Activated CD4-positive, alpha-beta memory T cell treated with anti-CD3 and anti-CD28 coated beads for 36 hours (primary cell): Measurements from ENCODE around the gene RPUSD3. TPM values are rescaled to one million over a fixed set of nuclear protein-coding genes. Genes with fewer than 3 reads are reported as not detected.

Experiments used
- CTCF ChIA-PET: fragments of 350-600 bp; sonication (Branson Sonifier 250); formaldehyde crosslinking; loops from one replicate; lab custom pipeline; 2021; ENCODE audit warnings: antibody characterized with exemption, inconsistent platforms; lab: Charles Lee
- POLR2A ChIA-PET: fragments of 350-600 bp; sonication (Branson Sonifier 250); formaldehyde crosslinking; loops from one replicate; lab custom pipeline; 2021; ENCODE audit warnings: antibody characterized with exemption; lab: Charles Lee
- DNase-seq: peaks from one replicate; pipeline ENCODE4 v3.0.0-alpha.2; 2020
- H3K27ac Mint-ChIP-seq: one replicate; pipeline ENCODE4 v1.8.0; 2021; ENCODE audit warnings: mixed read lengths
- H3K27me3 Mint-ChIP-seq: one replicate; pipeline ENCODE4 v1.8.0; 2021; ENCODE audit warnings: mixed read lengths
- H3K36me3 Mint-ChIP-seq: one replicate; pipeline ENCODE4 v1.8.0; 2021; ENCODE audit warnings: mixed read lengths
- H3K4me1 Mint-ChIP-seq: one replicate; pipeline ENCODE4 v1.8.0; 2021; ENCODE audit warnings: low read depth, mixed read lengths
- H3K4me3 Mint-ChIP-seq: one replicate; pipeline ENCODE4 v1.8.0; 2021; ENCODE audit warnings: mild to moderate bottlenecking, mixed read lengths
- H3K9me3 Mint-ChIP-seq: one replicate; pipeline ENCODE4 v1.8.0; 2021; ENCODE audit warnings: mixed read lengths
- intact Hi-C: fragments of 100-400 bp; cut with micrococcal nuclease; formaldehyde crosslinking; loops from one replicate; pipeline ENCODE4 v1.15.1; 2023
- total RNA-seq, 2 experiments: library from RNA; stranded (reverse); gene quantifications; one replicate each; pipeline ENCODE4 v1.2.3, GENCODE V29; 2021

RPUSD3 gene, protein sequence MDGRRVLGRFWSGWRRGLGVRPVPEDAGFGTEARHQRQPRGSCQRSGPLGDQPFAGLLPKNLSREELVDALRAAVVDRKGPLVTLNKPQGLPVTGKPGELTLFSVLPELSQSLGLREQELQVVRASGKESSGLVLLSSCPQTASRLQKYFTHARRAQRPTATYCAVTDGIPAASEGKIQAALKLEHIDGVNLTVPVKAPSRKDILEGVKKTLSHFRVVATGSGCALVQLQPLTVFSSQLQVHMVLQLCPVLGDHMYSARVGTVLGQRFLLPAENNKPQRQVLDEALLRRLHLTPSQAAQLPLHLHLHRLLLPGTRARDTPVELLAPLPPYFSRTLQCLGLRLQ
- 10 to 100 TPM; 79.0 to 80.8 TPM for total RNA-seq

DNA sequence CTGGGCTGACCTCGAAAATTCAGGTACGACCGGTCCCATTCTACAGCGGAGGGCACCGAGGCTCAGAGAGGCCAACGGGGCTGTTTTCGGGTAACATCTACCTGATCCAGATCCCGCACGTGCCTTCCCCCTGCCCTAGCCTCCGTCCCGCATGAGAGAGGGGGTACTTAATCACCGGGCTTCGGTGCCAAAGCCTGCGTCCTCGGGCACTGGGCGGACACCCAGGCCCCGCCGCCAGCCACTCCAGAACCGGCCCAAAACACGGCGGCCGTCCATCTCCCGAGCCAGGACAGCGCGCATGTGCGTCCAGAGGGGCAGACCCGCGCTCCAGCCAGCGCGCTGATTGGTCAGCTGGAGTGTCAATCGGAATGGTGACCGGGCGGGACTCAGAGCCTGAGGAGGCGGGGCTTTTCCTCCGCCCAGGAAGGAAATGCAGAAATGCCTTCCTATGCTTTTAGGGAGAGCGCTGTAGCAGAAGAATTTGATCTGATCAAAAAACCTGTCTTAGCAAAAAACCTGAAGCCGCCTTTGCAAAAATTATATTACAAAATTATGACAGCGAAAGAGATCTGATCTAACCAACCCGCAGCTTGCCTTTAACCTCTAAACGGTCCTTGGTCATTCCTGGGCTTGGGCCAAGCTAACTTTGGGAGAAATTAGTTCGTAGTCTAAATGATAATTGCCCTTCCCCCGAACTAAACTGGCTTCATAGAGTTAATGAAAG lies at the start of gene RPUSD3:
Gene RPUSD3 (minus strand): TSS at position 294 of the 724 bp plus-strand sequence. CDS start 18 bp downstream, at position 276.
- Mint-ChIP-seq H3K27ac (peak within 1 kb of the TSS; percentile 90), H3K4me1 (peaks cover 26% of the 10 kb centered on the region), H3K4me3 (peak within 1 kb of the TSS; percentile 99), H3K9me3 (no peaks in the 10 kb centered on the region), H3K36me3 (peaks cover 20% of the 10 kb centered on the region), H3K27me3 (no peaks in the 10 kb centered on the region)
- CTCF ChIA-PET, result interaction anchor here (0.8 to 4.4 kb wide), 6 partner anchors 17 to 183 kb away, joined by 3 to 22 read pairs (median 3); partner anchors contain the start of genes CRELD1 and FANCD2
- DNase-seq, result peak; percentile 97
- intact Hi-C loops, result loop anchor here (1.0 to 2.0 kb wide), 4 partner anchors 47 to 405 kb away; partner anchors contain the start of genes CRELD1, JAGN1, TADA3 and TATDN2
- POLR2A ChIA-PET, result interaction anchor here (0.9 to 1.7 kb wide), 3 partner anchors 17 to 89 kb away, joined by 3 to 13 read pairs (median 3); partner anchors contain the start of genes CAMK1 and CRELD1

- H3K36me3 Mint-ChIP-seq, result peaks cover 32% of the 10 kb centered on the region
- H3K27me3 Mint-ChIP-seq, result no peaks in the 10 kb centered on the region
- intact Hi-C loops, result loop anchor here (2.0 to 10.0 kb wide), 5 partner anchors 18 to 496 kb away; partner anchors contain the start of genes EMC3, RPUSD3 and SETD5
- ChIA-PET POLR2A (interaction anchor here (1.0 to 2.8 kb wide), 10 partner anchors 12 to 430 kb away, joined by 3 to 24 read pairs (median 4); partner anchors contain the start of genes CAMK1, CRELD1, EMC3 and IL17RE), CTCF (interaction anchor here (1.0 to 2.6 kb wide), 6 partner anchors 11 to 127 kb away, joined by 3 to 15 read pairs (median 4); partner anchors contain the start of genes CRELD1 and IL17RE)
- peaks cover 33% of the 10 kb centered on the region for H3K4me1 Mint-ChIP-seq
- no peak for DNase-seq
- no peaks in the 10 kb centered on the region for H3K9me3 Mint-ChIP-seq
- peak overlapping the region; percentile 99 for H3K27ac Mint-ChIP-seq
- peak overlapping the region; percentile 99 for H3K4me3 Mint-ChIP-seq
These were observed 47.3 kb upstream of the RPUSD3 start for GRCh38 chr3:9891072-9891622.

DNA sequence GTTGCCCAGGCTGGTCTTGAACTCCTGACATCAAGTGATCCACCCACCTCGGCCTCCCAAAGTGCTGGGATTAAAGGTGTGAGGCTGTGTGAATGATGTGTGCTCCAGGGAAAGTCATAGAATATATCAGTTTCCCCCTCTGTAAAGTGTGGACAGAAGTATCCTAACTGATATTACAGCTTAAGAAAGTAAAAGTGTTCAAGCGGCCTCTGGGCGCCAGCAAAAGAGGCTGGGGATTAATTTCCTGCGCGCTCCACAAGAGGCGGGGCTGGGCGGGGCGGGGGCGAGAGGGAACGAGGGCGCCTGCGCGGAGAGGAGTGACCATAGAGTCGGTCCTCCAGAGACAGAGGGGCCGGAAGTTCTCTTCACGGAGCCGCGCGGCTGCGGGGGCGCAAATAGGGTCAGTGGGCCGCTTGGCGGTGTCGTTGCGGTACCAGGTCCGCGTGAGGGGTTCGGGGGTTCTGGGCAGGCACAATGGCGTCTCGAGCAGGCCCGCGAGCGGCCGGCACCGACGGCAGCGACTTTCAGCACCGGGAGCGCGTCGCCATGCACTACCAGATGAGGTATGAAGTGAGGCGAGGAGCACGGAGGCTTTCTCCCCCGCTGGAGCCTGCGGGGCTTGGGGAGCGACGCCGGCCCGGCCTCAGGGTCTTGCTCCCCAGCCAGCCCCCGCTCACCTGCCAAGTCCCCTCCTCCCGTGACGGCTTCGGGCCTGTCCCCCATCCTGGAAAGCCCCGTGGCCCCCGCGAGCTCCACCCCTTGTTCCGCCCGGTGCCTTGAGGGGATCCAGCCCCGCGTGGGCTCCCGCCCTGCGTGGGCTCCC lies 46.7 kb upstream of the RPUSD3 start, which contains the start of gene JAGN1:
Gene JAGN1 (plus strand): TSS at position 362 of the 823 bp plus-strand sequence. CDS start 113 bp downstream, at position 475.
- POLR2A ChIA-PET, result interaction anchor here (0.7 to 2.8 kb wide), 12 partner anchors 12 to 430 kb away, joined by 3 to 24 read pairs (median 4); partner anchors contain the start of genes CAMK1, CRELD1, EMC3 and IL17RE
- CTCF ChIA-PET, result interaction anchor here (1.0 to 2.6 kb wide), 4 partner anchors 12 to 128 kb away, joined by 3 to 15 read pairs (median 4); partner anchors contain the start of genes CRELD1 and IL17RE

GRCh38 chr3:9889405-9889804 lies 45.6 kb upstream of the RPUSD3 start:
- Mint-ChIP-seq H3K27ac (peak overlapping the region; percentile 99), H3K4me3 (peak overlapping the region; percentile 99), H3K27me3 (no peaks in the 10 kb centered on the region), H3K4me1 (peaks cover 24% of the 10 kb centered on the region), H3K9me3 (no peaks in the 10 kb centered on the region), H3K36me3 (peaks cover 27% of the 10 kb centered on the region)
- POLR2A ChIA-PET, result interaction anchor here (2.8 kb wide), 1 partner anchor 43 kb away, joined by 24 read pairs; the partner anchor contains the start of gene CRELD1
- intact Hi-C loops, result no loop called here
- no peak for DNase-seq
- CTCF ChIA-PET, result interaction anchor here (1.4 kb wide), 1 partner anchor 41 kb away, joined by 3 read pairs; no protein-coding TSS in a partner anchor

More for the DNA sequence above, 46.7 kb upstream of the RPUSD3 start, which contains the start of gene JAGN1:
- H3K36me3 Mint-ChIP-seq, result peaks cover 31% of the 10 kb centered on the region
- H3K9me3 Mint-ChIP-seq, result no peaks in the 10 kb centered on the region
- DNase-seq, result peak; percentile 96
- peaks cover 31% of the 10 kb centered on the region for H3K4me1 Mint-ChIP-seq
- peak within 1 kb of the TSS; percentile 99 for H3K27ac Mint-ChIP-seq
- intact Hi-C loops, result loop anchor here (1.0 to 10.0 kb wide), 8 partner anchors 18 to 496 kb away; partner anchors contain the start of genes EMC3, MTMR14, RPUSD3 and SETD5
- H3K27me3 Mint-ChIP-seq, result no peaks in the 10 kb centered on the region
- peak within 1 kb of the TSS; percentile 99 for H3K4me3 Mint-ChIP-seq

DNA sequence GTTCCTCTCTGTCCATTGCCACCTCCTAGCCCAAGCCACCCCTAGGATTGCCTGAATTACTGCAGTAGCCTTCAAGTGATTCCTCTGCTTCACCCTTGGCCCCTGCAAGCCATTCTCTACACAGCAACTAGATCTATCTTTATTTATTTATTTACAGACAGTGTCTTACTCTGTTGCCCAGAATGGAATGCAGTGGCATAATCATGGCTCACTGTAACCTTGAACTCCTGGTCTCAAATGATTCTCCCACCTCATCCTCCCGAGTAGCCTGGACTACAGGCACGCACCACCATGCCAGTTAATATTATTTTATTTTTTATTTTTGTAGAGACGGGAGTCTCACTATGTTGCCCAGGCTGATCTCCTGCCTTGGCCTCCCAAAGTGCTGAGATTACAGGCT lies 44.7 kb upstream of the RPUSD3 start:
- no peaks in the 10 kb centered on the region for H3K9me3 Mint-ChIP-seq
- no peak overlapping the region for H3K27ac Mint-ChIP-seq
- H3K4me3 Mint-ChIP-seq, result no peak overlapping the region
- H3K4me1 Mint-ChIP-seq, result peaks cover 17% of the 10 kb centered on the region
- intact Hi-C loops, result no loop called here
- peaks cover 20% of the 10 kb centered on the region for H3K36me3 Mint-ChIP-seq
- no peaks in the 10 kb centered on the region for H3K27me3 Mint-ChIP-seq
- ChIA-PET CTCF (interaction anchor here (1.4 kb wide), 1 partner anchor 40 kb away, joined by 3 read pairs; no protein-coding TSS in a partner anchor), POLR2A (no interaction called here)
- no peak for DNase-seq

GRCh38 chr3:9887480-9887879 lies 43.7 kb upstream of the RPUSD3 start:
- CTCF ChIA-PET, result no interaction called here
- Mint-ChIP-seq H3K27me3 (no peaks in the 10 kb centered on the region), H3K9me3 (no peaks in the 10 kb centered on the region), H3K36me3 (peaks cover 11% of the 10 kb centered on the region), H3K27ac (no peak overlapping the region), H3K4me3 (no peak overlapping the region), H3K4me1 (peaks cover 8% of the 10 kb centered on the region)
- intact Hi-C loops, result no loop called here
- POLR2A ChIA-PET, result no interaction called here
- DNase-seq, result no peak

GRCh38 chr3:9886328-9886727 lies 42.5 kb upstream of the RPUSD3 start:
- H3K27ac Mint-ChIP-seq, result no peak overlapping the region
- intact Hi-C loops, result no loop called here
- no peak for DNase-seq
- H3K36me3 Mint-ChIP-seq, result peaks cover 5% of the 10 kb centered on the region
- POLR2A ChIA-PET, result no interaction called here
- no peaks in the 10 kb centered on the region for H3K9me3 Mint-ChIP-seq
- CTCF ChIA-PET, result interaction anchor here (0.6 kb wide), 1 partner anchor 45 kb away, joined by 4 read pairs; no protein-coding TSS in a partner anchor
- H3K4me1 Mint-ChIP-seq, result peaks cover 2% of the 10 kb centered on the region
- no peaks in the 10 kb centered on the region for H3K27me3 Mint-ChIP-seq
- no peak overlapping the region for H3K4me3 Mint-ChIP-seq

GRCh38 chr3:9884555-9885165 lies 40.9 kb upstream of the RPUSD3 start:
- no peaks in the 10 kb centered on the region for H3K27me3 Mint-ChIP-seq
- DNase-seq, result no peak
- intact Hi-C loops, result no loop called here
- no peak overlapping the region for H3K4me3 Mint-ChIP-seq
- ChIA-PET POLR2A (no interaction called here), CTCF (interaction anchor here (1.1 to 2.0 kb wide), 3 partner anchors 36 to 157 kb away, joined by 3 to 9 read pairs (median 3); partner anchors contain the start of gene CRELD1)
- H3K36me3 Mint-ChIP-seq, result no peaks in the 10 kb centered on the region
- H3K4me1 Mint-ChIP-seq, result no peaks in the 10 kb centered on the region
- H3K27ac Mint-ChIP-seq, result no peak overlapping the region
- no peaks in the 10 kb centered on the region for H3K9me3 Mint-ChIP-seq

DNA sequence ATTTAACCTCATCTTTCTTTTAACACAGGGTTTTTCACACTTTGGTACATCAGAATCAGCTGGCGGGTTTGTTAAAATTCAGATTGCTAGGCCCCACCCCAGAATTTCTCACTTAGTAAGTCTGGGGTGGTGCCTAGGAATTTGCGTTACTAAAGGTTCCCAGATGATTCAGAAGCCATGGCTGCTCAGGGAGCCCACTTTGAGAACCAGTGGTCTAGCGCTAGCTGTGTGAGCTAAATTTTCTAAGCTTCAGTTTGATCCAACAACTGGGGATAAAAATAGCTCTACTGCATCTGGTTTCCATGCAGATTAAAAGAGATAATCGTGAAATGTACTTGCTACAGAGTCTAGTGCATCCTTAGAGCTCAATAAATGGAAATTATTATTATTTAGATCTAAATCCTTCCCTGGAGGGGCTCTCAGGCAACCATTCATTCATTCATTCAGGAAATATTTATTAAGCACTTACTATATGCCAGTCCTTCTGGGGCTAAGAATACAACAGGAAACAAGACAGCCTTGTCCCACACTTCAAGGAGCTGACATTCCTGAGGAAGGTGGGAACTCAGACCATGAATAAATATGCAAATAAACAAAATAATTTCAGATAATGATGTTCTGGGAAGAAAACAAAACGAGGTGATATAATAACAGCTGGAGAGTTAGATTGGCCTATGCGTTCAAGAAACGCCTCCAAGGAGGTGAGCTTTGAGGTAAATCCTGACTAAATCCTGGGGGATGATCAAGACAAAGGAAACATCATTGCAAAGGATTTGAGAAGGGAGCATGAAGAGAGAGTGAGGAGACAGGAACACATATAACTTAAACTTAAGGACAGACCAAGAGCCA lies 40.1 kb upstream of the RPUSD3 start:
- Mint-ChIP-seq H3K27ac (no peak overlapping the region), H3K36me3 (no peaks in the 10 kb centered on the region), H3K9me3 (no peaks in the 10 kb centered on the region), H3K4me3 (no peak overlapping the region), H3K4me1 (no peaks in the 10 kb centered on the region), H3K27me3 (no peaks in the 10 kb centered on the region)
- DNase-seq, result no peak
- intact Hi-C loops, result no loop called here
- ChIA-PET POLR2A (interaction anchor here (0.7 kb wide), 2 partner anchors 24 to 75 kb away, joined by 3 read pairs; no protein-coding TSS in a partner anchor), CTCF (interaction anchor here (1.1 to 2.0 kb wide), 2 partner anchors 49 to 157 kb away, joined by 3 to 9 read pairs; partner anchors contain the start of gene CRELD1)
